Measurements from ENCODE around the gene NUDC.

Gene NUDC

DNA sequence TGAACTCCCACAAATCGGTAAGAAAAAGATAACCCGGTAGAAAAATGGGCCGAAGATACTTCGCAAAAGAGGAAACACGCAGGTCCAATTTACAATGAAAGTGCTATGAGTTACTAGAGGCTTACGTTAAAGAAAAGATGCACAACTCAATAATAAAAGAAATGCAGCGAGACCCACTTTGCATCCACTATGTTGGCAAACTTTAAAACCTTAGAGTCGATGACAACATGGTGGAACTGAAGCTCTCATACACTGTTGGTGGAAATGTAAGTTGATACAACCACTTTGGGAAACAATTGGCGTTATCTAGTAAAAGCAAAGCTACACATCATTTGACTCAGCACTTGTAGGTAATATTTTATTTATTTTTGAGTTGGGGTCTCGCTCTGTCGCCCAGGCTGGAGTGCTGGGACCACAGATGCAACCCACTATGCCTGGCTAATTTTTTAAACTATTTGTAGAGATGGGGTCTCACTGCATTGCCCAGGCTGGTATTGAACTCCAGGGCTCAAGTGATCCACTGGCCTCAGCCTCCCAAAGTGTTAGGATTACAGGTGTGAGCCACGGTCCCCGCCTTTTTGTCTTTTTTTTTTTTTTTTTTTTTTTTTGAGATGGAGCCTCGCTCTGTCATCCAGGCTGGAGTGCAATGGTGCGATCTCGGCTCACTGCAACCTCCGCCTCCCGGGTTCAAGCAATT lies 20.6 kb upstream of the NUDC start:
- Mint-ChIP-seq H3K36me3 (ENCODE audit: low read depth) (peaks cover 12% of the 10 kb centered on the region), H3K9me3 (no peaks in the 10 kb centered on the region), H3K27me3 (no peaks in the 10 kb centered on the region), H3K4me3 (peak overlapping the region; percentile 95), H3K27ac (peak overlapping the region; percentile 97), H3K4me1 (ENCODE audit: low read depth) (peaks cover 35% of the 10 kb centered on the region)

DNA sequence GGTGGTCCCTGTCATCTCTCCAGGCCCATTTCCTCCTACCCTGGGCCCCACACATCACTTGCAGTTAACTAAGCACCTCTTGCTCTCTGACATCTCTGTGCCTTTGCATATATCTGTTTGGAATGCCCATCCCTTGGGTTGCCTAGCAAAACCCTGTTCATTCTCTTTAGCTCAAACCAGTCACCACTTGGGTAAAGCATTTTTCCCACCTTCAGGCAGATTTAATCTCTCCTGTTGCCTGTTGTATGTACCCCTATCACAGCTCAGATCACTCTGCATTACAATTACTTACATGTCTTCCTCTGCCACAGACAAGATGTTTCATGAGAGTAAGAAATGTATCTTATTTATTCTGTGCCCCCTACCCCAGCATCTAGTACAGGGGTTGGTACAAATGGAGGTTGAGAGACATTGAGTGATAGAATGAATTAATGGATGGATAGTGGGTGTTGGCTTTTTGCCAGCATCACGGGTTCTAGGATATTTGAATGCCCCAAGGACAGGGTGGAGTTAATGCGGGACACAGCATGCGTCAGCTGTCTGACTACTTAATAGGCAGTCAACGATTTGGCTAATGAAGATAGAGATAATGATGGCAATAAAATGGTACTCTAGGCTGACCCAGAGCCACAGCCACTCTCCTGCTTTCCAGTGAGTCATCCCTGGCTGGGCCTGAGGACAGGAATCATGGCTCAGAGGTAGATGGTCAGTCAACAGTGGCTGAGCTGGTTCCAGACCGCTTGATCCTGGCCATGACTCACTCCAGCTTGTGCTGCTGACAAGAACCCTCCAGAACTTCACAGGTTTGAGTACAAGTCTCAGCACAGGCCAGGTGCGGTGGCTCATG lies 14.2 kb upstream of the NUDC start:
- no peak overlapping the region for H3K27ac Mint-ChIP-seq
- no peak overlapping the region for H3K4me3 Mint-ChIP-seq
- no peaks in the 10 kb centered on the region for H3K9me3 Mint-ChIP-seq
- no peaks in the 10 kb centered on the region for H3K36me3 Mint-ChIP-seq (ENCODE audit: low read depth)
- peaks cover 3% of the 10 kb centered on the region for H3K4me1 Mint-ChIP-seq (ENCODE audit: low read depth)
- no peaks in the 10 kb centered on the region for H3K27me3 Mint-ChIP-seq

DNA sequence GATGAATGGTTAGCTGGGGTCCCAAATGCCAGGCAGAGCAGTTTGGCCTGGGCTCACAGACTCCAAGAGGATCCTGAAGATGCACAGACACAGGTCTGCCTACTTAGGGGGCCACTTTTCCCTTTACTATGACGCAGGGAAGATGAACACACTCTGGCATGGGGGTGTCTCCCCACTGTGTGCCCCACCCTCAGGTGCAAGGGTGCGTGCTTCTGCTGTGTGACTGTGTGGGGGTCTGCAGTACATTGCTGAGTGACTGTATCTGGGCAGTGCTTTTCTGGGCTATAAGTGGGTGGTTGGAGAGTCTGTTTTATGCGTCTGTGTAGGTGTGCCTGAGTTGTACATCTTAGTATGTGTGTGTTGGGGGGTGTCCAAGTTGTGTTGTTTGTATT lies 11.6 kb upstream of the NUDC start:
- Mint-ChIP-seq H3K27me3 (no peaks in the 10 kb centered on the region), H3K4me3 (no peak overlapping the region), H3K4me1 (ENCODE audit: low read depth) (no peaks in the 10 kb centered on the region), H3K27ac (no peak overlapping the region), H3K36me3 (ENCODE audit: low read depth) (no peaks in the 10 kb centered on the region), H3K9me3 (no peaks in the 10 kb centered on the region)

DNA sequence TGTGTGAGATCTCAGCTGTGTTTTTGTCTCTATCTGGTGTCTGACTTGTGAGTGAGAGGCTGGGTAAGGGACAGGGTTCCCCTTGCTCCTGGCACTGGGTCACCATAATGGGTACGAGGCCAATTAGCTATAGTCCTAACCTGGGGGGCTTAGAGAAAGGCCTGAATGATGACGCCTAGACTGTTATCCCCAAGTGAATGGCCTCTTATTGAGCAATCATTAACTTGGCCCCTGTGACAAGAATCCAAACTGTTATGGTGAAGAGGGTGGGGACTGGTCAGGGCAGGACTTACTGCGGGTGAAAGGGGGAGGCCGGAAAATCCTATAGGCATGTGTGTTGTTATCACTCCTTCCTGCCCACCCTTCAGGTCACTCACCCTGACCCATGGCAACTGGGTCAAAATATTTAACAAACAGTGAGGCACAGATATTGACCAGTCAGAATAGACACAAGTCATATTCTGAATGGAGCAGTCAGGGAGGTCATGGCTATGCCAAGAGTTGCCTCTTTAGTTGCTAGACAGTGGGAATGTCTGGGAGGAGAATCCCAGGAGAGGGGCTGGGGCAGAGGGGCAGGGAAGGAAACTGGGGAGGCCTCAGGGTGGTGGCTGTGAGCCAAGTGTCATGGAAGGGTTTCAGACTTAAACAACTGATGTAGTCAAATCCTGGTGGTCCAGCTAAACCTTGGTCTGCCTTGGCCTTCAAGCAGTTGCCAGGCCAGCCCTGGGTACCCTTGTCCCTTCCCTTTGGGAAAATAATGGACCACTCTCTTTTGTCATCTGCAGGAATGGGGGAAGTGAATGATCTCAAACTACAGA lies 11.0 kb upstream of the NUDC start:
- no peaks in the 10 kb centered on the region for H3K36me3 Mint-ChIP-seq (ENCODE audit: low read depth)
- no peaks in the 10 kb centered on the region for H3K27me3 Mint-ChIP-seq
- no peak overlapping the region for H3K4me3 Mint-ChIP-seq
- H3K9me3 Mint-ChIP-seq = no peaks in the 10 kb centered on the region
- no peak overlapping the region for H3K27ac Mint-ChIP-seq
- H3K4me1 Mint-ChIP-seq (ENCODE audit: low read depth) = no peaks in the 10 kb centered on the region

DNA sequence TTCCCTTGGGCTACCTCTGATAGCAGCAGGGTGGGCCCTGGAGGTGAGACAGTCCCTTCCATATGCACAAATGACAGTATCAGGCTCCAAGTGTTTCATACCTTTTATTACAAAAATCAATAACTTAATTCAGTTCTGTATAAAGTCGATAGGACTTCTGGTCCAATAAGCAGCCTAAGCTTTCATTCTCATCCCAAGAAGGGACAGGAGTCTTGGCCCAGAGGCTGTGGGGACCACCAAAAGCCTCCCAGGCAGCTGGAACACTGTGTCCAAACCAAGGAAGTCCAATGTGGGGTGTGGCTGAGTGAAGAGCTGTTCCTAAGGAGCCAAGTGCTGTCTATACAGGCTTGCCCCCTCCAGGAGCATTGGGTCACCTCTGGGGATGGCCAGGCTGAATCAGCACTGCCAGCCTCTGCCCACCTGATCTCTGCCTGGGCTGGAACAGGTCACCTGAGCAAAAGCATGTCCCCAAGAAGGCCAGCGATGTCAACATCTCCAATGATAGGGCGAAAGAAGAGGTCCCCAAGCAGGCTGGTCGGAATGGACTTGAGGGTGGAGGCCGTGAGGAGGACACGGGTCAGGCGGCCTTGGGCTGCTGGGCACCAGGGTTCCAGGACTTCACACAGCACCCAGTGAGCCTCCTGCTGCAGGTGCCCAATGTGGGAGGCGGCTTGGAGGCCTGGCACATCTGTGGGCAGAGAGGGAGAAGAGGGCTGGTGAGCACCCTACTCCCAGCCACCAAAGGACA lies 10.0 kb upstream of the NUDC start:
- H3K27ac Mint-ChIP-seq = no peak overlapping the region
- no peaks in the 10 kb centered on the region for H3K36me3 Mint-ChIP-seq (ENCODE audit: low read depth)
- H3K9me3 Mint-ChIP-seq = no peaks in the 10 kb centered on the region
- H3K4me1 Mint-ChIP-seq (ENCODE audit: low read depth) = no peaks in the 10 kb centered on the region
- H3K27me3 Mint-ChIP-seq = no peaks in the 10 kb centered on the region
- H3K4me3 Mint-ChIP-seq = no peak overlapping the region

DNA sequence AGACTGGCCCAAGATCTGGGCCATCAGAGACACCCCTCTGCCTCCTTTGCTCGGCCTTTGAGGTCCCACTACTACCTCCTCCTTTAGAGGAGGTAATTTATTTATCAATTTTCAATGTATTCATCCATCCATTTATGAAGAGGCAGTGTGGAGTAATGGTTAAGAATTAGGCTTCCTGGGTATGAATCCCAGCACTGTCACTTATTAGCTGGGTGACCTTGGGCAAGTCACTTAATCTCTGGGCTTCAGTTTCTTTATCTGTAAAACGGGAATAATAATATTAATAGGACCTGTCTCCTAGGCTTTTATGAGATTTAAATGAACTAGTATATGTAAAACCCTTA lies 9.4 kb upstream of the NUDC start:
- Mint-ChIP-seq H3K27me3 (no peaks in the 10 kb centered on the region), H3K9me3 (no peaks in the 10 kb centered on the region), H3K4me1 (ENCODE audit: low read depth) (no peaks in the 10 kb centered on the region), H3K27ac (no peak overlapping the region), H3K36me3 (ENCODE audit: low read depth) (no peaks in the 10 kb centered on the region), H3K4me3 (no peak overlapping the region)

DNA sequence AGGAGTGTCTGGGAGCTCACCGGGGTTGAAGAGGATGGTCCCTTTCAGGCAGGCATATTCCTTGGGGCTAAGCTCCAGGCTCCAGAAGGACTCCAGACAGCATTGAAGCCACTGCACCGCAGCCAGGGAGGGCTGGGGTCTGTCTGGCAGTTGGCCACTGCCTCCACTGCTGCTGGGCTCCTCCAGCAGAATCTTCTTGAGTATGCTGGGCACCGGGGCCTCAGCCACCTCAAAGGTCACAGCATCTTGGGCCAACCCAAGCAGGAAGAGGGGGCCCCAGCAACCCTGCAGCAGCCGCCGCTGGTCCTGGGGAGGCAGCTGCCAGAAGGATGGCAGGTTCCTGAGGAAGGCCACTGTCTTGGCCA lies 8.2 kb upstream of the NUDC start:
- Mint-ChIP-seq H3K36me3 (ENCODE audit: low read depth) (no peaks in the 10 kb centered on the region), H3K4me3 (no peak overlapping the region), H3K27ac (no peak overlapping the region), H3K9me3 (no peaks in the 10 kb centered on the region), H3K27me3 (no peaks in the 10 kb centered on the region), H3K4me1 (ENCODE audit: low read depth) (no peaks in the 10 kb centered on the region)

DNA sequence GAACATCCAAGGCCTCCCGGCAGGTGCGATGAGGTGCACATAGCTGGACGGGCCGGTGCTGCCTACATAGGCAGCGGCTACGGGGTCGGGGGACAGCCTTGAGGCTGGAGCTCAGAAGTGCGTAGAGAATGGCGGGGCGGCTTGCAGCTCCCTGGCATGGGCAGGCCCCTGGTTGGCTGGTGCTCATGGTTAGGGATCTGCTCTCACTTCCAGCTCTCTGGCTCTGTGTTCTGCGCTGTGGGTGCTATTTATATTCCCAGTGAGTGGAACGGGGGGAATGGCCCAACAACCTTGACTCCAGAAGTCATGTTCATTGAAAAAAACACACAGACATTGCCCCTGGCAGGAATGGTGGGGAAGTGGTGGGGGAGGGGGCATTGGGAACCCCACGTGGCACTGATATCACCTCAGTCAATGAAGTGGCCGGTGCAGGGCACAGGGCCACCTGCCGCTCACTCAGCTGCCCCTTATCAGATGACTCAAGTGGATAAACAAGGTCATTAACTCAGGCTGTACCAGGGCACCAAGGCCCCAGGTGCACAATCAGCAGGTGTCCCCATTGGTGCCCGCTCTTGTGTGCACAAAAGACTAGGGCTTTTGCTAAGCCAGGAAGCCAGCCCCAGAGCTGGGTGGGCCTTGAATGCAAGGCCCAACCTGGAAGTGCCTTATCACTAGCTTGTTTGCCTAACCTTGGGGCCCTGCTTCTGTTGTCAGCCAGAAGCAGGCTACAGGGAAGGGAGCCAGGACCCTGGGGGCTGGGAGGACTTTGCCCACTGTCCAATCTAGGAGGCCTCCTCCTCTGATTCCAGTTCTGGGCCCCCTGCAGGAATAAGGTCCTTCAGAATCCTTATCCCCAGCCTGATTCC lies 7.6 kb upstream of the NUDC start, which contains the start of gene NR0B2:
NR0B2 (minus strand) TSS at position 222 of the 866 bp plus-strand sequence; CDS start at position 187, 35 bp downstream.
- Mint-ChIP-seq H3K27ac (no peak within 1 kb of the TSS), H3K9me3 (no peaks in the 10 kb centered on the region), H3K4me3 (no peak within 1 kb of the TSS), H3K4me1 (ENCODE audit: low read depth) (no peaks in the 10 kb centered on the region), H3K27me3 (no peaks in the 10 kb centered on the region), H3K36me3 (ENCODE audit: low read depth) (no peaks in the 10 kb centered on the region)

DNA sequence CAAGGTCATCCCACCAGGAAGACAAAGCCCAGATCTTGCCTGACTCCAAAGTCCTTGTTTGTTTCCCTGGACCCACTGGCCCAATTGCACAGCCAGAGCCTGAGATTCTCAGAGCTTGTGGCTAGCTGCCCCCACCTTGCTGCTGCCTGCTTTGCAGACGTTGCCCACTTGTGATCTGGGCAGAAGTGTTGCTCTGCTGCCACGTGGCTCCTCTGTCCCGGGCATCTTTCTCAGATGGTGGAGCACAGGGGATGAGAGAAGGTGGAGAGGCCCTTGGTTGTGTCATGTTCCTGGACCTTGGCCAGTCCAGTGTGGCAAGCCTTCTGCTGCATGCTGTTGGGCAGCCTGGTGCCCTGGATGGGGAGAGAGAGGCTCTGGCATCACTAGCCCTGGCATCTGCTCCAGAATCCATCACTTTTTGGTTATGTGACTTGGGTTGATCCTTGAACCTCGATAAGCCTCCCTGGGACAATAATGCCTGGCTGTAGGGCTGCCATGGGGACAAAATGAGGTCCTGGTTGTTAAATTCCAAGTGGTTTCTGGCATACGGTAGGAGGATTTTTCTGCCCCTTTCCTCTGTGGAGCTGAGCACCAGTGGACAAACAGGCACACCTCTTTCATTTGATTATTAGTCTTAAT lies 6.2 kb upstream of the NUDC start:
- Mint-ChIP-seq H3K27ac (no peak overlapping the region), H3K36me3 (ENCODE audit: low read depth) (no peaks in the 10 kb centered on the region), H3K4me3 (no peak overlapping the region), H3K4me1 (ENCODE audit: low read depth) (peaks cover 5% of the 10 kb centered on the region), H3K9me3 (no peaks in the 10 kb centered on the region), H3K27me3 (no peaks in the 10 kb centered on the region)

DNA sequence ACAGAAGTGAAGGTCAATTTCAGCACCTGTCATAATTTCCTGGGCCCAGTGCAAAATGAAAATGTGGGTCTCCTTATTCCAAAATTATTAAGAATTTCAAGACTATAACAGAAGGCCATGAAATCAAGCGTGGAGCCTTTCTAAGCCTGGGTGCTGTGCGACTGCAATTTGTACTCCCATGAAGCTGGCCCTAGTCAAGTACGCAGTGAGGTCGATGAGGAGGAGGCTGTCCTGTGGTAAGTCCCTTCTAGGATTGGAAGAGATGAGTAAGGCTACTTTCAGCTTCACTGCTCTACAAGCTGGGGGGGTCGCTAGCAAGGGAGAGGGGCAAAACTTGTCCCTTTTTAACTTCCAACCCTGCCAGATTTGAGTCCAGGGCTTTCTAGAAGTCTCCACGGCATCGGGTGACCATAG lies 410 bp upstream of the NUDC start:
- peaks cover 39% of the 10 kb centered on the region for H3K4me1 Mint-ChIP-seq (ENCODE audit: low read depth)
- H3K27me3 Mint-ChIP-seq = no peaks in the 10 kb centered on the region
- peak overlapping the region; percentile 99 for H3K27ac Mint-ChIP-seq
- H3K9me3 Mint-ChIP-seq = no peaks in the 10 kb centered on the region
- peaks cover 25% of the 10 kb centered on the region for H3K36me3 Mint-ChIP-seq (ENCODE audit: low read depth)
- H3K4me3 Mint-ChIP-seq = peak overlapping the region; percentile 96

DNA sequence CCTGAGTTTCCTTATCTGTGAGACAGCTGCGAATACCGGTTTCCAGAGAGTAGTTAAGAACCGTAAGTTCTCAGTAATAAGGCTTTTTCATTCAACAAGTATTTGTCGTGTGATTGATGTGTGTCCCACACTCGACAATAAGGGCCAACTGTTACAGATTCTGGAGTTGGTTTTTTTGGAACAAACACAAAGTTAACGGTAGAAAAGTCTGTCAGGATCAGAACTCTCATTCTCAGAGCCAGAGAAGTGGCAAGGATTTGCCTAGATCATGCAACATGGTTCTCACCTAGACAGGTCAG lies 837 bp downstream of the NUDC start:
- Mint-ChIP-seq H3K4me1 (ENCODE audit: low read depth) (peaks cover 45% of the 10 kb centered on the region), H3K36me3 (ENCODE audit: low read depth) (peaks cover 36% of the 10 kb centered on the region), H3K4me3 (peak overlapping the region; percentile 96), H3K27me3 (no peaks in the 10 kb centered on the region), H3K27ac (peak overlapping the region; percentile 99), H3K9me3 (no peaks in the 10 kb centered on the region)

DNA sequence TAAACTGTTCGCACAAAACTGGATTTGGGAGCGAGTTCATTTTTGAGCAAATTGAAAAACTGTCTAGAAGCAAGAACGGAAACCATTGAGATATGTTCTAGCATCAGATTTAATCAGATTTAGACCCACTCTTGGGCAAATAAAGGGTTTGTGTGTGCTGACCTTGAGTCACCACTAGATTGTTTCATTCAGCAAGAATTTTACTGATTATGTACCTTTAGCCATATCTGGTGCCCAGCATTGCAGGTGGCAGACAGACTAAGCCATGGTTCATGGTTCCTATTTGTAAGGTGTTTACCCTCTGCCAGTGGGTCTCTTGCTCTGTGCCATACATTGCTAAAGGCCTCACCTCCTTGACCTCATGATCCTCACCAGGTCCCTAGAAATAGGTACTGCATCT lies 1.4 kb downstream of the NUDC start:
- H3K27me3 Mint-ChIP-seq = no peaks in the 10 kb centered on the region
- peak overlapping the region; percentile 96 for H3K4me3 Mint-ChIP-seq
- H3K4me1 Mint-ChIP-seq (ENCODE audit: low read depth) = peaks cover 45% of the 10 kb centered on the region
- H3K36me3 Mint-ChIP-seq (ENCODE audit: low read depth) = peaks cover 40% of the 10 kb centered on the region
- peak overlapping the region; percentile 99 for H3K27ac Mint-ChIP-seq
- H3K9me3 Mint-ChIP-seq = no peaks in the 10 kb centered on the region

DNA sequence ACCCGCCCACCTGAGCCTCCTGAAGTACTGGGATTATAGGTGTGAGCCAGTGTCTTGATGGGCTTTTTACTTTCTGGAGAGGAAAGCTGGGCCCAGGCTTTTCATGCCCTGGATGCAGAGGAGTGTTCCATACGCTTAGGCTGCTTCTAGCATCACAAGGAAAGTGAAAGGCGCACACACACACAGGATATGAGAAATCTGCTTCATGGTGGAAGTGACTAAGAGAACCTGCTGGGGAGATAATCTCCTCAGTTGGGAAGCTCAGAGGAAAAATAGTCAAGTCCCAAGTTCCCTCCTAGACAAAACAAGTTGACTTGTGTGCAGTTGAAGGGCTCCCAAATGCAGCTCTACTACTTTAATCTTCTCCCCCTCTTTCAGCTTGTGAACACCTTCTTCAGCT lies 2.2 kb downstream of the NUDC start:
- H3K27ac Mint-ChIP-seq = peak overlapping the region; percentile 99
- H3K4me3 Mint-ChIP-seq = peak overlapping the region; percentile 96
- H3K4me1 Mint-ChIP-seq (ENCODE audit: low read depth) = peaks cover 50% of the 10 kb centered on the region
- H3K9me3 Mint-ChIP-seq = no peaks in the 10 kb centered on the region
- H3K27me3 Mint-ChIP-seq = no peaks in the 10 kb centered on the region
- H3K36me3 Mint-ChIP-seq (ENCODE audit: low read depth) = peaks cover 48% of the 10 kb centered on the region

DNA sequence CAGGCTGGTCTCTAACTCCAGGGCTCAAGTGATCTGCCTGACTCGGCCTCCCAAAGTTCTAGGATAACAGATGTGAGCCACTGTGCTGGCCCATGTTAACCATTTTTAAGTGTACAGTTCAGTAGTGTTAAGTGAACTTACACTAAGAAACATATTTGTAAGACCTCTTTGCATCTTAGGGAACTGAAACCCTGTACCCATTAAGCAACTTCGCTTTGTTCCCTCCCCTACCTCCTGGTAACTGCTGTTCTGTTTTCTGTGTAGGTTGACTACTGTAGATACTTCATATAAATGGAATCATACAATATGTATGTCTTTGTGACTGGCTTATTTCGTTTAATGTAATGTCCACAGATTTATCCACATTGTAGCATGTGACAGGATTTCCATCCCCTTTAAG lies 11.0 kb downstream of the NUDC start:
- Mint-ChIP-seq H3K9me3 (no peaks in the 10 kb centered on the region), H3K4me3 (no peak overlapping the region), H3K4me1 (ENCODE audit: low read depth) (peaks cover 5% of the 10 kb centered on the region), H3K36me3 (ENCODE audit: low read depth) (peaks cover 60% of the 10 kb centered on the region), H3K27ac (peak overlapping the region; percentile 47), H3K27me3 (no peaks in the 10 kb centered on the region)

Measured in stimulated activated naive CD8-positive, alpha-beta T cell treated with anti-CD3 and anti-CD28 coated beads, Interleukin-15, Interleukin-2, amounts not matched to agents 100 ng/mL and 50 ng/mL, for 24 hours (primary cell).